C1 segment of cervical spinal cord (tissue), 14 donors: ENCODE data around the gene TNFRSF19.
A peak's percentile ranks its signal among the peaks of the same experiment; 100 is the strongest.
"Not testable (repeated sequence)": the region's sequence is repeated elsewhere in the genome, so short reads cannot be mapped to it uniquely, and the experiment has no call there.

Experiments
- DNase-seq, 14 donors: peaks; one replicate each; lab custom pipeline; 2025; lab: John Stamatoyannopoulos, UW

The TNFRSF19 gene

DNA sequence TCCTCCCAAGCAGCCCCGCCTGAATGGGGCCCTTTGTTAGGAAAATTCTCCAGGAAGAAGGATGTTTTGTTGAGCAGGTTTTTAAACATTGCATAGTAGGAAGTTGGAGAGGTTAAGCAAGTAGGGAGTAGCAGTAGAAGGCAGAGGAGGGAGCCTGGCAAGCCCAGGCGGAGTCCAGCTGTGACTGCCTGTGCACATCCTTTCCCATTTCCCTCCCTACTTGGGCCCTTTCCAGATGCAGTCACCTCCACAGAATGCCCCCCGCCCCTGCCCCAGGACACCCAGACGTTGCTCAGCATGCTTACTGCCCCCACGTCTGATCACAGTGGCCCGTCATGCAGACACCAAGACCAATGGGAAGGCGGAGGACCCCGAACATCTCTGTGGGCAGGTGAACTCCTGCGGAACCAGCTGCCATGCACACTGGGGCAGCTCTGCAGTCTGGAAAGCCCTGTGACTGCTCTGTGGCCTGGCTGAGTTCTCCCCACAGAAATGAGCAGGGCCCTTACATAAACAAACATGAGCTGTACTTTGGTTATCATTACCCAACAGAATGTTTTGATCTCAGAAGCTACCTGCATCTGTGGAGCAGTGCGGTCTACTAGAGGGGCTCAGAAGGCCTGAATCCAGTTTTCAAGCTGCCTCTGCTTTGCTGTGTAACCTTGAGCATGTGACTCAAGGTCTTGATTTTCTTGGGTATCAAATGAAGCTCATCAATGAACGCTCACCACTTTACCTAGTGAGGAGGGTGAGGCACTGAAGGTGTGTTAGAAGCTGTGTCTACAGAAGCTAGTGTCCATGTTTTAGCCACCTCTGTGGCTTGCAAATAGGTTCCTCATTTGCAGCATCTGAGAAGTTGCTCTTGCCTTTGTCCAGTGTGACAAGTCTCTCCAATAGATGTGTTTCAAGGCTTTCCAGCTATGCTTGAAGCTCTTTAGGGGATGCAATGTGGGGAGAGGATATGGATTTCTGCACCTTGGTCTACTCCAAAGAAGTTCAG, 84.2 kb downstream of the TNFRSF19 start:
- DNase-seq: no peak

DNA sequence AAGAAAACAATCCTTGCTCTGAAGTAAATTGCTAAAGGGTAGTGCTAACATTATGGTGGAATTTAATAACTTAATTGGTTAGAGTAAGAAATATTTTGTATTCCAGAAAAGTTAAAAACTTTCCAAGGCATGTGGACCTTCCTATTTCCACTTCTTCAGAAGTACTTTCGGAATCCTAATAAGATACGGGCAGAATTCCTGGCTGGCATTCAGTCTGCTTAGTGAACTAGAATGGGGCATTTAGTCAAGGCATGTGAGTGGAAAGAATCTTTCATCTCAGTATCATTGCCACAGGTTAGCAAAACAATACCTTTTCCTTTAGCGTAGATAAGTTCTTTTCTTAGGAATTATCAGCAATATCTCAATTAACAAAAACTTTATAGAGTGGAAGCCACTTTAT, 85.1 kb downstream of the TNFRSF19 start:
- DNase-seq: no peak

DNA sequence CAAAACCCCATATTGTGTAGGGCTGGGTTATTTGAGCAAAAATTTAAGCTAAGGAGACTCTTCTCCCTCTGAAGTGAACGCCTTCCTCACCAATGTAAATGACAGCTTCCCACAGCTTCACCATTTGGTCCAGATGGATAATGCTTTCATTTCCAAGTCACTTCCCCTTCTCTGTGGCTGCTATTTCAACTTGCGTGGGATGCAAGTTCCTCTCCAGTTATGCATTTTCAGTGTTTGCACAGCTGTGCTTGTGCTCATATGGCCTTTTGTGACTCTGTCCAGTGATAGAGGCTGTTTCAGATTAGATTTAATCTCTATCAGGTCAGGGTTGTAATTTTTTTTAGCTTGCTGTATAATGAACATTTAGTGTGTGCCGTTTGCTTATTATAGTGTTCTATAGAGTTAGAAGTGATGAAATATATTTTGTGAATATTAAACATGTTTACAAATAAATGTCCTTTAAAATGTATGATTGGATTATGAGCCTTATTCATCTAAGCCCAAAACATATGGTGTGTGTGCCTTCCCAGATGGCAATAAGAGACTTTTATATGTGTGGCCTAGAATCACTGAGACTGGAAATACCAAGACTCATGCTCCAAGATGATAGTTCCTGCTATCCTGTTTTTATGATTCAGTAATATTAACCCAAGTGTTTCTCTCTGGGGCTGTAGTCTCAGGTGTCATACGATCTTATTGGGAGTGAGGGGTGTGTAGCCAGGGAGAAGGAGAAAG, 86.6 kb downstream of the TNFRSF19 start:
- DNase-seq: no peak

DNA sequence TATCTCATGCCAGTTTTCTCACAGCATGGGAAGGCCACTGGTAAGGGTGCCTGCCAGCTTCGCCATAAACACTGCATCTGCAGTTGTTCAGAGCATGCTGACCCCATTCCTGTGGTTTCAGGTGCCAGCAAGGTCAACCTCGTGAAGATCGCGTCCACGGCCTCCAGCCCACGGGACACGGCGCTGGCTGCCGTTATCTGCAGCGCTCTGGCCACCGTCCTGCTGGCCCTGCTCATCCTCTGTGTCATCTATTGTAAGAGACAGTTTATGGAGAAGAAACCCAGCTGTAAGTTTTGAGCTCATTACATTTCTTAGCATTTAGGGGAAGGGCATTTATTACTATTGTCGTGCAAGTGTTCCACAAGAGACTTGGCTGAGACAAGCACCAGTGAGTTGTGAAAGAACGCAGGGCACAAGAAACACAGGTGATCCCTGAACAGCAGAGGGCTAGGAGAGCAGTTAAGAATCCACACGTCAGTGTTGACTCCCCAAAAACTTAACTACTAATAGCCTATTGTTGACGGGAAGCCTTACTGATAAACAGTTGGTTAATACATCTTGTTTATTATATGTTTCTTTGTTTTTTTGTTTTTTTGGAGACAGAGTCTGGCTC, 88.8 kb downstream of the TNFRSF19 start:
- DNase-seq: no peak

DNA sequence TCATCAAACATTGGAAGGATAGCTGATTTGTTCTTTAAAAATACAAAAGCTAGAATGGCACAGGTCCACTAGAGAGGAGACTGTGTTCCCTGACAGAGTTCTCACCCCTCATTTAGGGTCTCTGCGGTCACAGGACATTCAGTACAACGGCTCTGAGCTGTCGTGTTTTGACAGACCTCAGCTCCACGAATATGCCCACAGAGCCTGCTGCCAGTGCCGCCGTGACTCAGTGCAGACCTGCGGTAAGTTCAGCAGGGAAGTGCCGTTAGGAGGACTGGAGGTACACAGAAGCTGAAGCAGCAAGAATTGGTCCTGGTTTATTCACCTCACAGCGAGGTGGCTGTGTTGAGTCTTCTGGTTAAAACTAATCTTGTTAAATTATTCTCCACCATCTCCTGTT, 90.0 kb downstream of the TNFRSF19 start:
- DNase-seq: no peak

DNA sequence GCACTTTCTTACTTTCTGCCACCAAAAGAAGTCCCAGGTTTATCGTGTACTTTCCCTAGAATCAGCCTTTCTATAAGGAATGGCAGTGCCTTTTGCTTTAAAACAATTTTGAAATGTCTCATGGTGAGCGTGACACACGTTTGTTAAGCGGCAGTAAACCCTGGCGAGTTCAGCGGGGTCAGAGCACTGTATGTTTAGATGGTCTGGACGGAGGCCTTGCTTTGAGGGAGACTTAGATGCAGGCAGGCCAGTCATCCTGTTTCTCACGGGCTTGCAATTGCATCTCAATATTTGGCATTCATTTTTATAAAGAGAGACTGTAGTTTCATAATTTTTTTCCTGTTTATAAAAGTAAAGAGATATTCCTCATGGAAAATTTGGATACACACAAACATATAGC, 96.4 kb downstream of the TNFRSF19 start:
- DNase-seq: no peak

DNA sequence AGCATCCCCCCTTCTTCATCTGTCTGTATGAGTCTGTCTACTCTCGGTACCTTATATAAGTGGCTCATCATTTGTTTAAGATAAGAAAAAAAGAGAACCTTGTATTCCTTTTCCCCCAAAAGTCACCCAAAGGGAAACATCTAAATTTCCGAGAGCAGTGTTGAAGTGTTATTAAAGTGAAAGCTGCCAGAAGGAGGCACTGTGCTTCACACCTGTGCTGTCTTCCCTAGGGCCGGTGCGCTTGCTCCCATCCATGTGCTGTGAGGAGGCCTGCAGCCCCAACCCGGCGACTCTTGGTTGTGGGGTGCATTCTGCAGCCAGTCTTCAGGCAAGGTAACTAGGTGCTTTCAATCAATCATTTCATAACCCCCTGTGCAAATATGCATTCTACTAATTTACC, 97.5 kb downstream of the TNFRSF19 start:
- no peak for DNase-seq

DNA sequence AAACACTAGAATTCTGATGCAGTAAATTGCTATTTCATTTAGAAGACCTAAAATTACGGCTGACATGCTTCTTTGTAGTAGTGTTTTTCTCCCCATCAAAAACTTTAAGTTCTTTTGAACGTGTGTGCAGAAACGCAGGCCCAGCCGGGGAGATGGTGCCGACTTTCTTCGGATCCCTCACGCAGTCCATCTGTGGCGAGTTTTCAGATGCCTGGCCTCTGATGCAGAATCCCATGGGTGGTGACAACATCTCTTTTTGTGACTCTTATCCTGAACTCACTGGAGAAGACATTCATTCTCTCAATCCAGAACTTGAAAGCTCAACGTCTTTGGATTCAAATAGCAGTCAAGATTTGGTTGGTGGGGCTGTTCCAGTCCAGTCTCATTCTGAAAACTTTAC, 98.3 kb downstream of the TNFRSF19 start:
- no peak for DNase-seq

DNA sequence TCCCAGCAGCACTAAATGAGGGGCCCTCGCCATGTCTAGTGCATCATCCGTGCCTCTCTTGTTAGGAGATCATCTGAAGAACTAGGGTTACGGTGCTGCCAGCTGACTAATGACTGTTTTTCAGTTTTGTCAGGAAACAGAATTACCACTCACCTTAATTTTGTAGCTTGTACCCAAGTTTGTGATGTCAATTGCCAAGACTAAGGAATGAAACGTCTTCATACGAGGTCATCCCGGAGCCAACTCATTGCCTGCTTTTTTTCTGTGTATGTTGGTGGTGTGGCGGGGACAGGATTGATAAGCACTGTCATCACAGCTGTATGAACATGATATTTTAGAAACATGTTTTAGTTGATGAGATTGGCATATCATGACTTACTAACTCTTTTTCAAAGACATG, 100.6 kb downstream of the TNFRSF19 start:
- no peak for DNase-seq

DNA sequence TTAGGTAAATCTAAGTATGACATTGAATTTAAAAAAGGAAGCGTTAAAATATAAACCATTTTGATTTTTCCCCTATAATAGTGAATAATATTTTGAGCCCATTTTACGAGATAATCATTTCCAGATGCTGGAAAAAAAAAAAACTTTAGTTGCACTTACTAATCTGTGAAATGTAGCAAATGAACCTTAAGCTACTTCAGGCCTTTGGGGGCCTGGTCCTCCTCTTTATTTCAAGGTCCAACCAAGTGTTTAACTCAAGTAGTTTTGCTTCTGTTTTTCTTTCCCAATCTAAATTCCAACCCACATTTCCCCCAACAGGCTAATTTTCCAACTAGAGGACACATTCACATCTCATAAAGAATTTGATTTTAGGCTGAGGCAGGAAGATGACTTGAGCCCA, 101.2 kb downstream of the TNFRSF19 start:
- DNase-seq: no peak

DNA sequence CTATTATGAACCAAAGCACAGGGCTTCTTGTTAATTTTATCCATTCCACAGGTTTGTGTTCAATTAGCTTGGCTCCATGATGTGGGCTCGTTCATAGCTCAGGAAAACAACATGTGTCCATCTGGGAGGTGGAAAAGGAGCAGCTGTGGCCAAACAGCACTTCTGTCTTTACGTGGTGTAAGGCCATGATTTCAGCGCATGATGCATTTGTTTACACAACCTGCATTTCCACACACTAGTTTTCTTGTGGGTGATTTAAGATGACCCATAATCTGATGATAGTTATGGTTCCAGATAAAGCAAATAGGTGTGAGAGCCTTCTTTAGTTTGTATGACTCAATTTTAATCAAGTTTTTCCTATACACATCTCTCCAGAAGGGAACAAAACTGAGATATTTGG, 101.7 kb downstream of the TNFRSF19 start:
- DNase-seq: no peak

DNA sequence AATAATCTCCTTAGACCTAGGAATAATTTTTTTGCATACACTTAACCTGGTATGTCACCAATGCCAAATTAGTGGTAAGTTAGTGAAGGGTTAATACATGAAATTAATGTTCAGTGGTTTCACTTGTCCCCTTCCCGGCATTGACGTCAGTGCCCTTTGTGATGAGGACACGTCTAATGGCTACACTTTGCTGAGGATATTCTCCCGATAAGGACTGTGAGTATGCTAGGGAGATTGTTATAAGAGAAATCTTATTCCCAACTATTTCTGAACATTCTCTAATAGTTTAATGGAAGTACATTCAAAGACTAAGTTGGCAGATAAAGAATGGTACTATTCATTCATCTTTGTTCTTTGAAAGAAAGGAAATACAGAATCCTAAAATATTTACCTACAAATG, 102.4 kb downstream of the TNFRSF19 start:
- DNase-seq: no peak

DNA sequence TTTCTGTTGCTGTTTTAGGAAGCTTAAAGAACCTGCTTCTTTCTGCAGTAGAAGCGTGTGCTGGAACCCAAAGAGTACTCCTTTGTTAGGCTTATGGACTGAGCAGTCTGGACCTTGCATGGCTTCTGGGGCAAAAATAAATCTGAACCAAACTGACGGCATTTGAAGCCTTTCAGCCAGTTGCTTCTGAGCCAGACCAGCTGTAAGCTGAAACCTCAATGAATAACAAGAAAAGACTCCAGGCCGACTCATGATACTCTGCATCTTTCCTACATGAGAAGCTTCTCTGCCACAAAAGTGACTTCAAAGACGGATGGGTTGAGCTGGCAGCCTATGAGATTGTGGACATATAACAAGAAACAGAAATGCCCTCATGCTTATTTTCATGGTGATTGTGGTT, 103.1 kb downstream of the TNFRSF19 start:
- DNase-seq: peak in 3 of 14 donors; percentile 6 to 14 (median 12)

DNA sequence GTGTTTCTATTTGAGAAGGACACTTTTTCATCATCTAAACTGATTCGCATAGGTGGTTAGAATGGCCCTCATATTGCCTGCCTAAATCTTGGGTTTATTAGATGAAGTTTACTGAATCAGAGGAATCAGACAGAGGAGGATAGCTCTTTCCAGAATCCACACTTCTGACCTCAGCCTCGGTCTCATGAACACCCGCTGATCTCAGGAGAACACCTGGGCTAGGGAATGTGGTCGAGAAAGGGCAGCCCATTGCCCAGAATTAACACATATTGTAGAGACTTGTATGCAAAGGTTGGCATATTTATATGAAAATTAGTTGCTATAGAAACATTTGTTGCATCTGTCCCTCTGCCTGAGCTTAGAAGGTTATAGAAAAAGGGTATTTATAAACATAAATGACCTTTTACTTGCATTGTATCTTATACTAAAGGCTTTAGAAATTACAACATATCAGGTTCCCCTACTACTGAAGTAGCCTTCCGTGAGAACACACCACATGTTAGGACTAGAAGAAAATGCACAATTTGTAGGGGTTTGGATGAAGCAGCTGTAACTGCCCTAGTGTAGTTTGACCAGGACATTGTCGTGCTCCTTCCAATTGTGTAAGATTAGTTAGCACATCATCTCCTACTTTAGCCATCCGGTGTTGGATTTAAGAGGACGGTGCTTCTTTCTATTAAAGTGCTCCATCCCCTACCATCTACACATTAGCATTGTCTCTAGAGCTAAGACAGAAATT, 103.8 kb downstream of the TNFRSF19 start:
- DNase-seq: no peak

DNA sequence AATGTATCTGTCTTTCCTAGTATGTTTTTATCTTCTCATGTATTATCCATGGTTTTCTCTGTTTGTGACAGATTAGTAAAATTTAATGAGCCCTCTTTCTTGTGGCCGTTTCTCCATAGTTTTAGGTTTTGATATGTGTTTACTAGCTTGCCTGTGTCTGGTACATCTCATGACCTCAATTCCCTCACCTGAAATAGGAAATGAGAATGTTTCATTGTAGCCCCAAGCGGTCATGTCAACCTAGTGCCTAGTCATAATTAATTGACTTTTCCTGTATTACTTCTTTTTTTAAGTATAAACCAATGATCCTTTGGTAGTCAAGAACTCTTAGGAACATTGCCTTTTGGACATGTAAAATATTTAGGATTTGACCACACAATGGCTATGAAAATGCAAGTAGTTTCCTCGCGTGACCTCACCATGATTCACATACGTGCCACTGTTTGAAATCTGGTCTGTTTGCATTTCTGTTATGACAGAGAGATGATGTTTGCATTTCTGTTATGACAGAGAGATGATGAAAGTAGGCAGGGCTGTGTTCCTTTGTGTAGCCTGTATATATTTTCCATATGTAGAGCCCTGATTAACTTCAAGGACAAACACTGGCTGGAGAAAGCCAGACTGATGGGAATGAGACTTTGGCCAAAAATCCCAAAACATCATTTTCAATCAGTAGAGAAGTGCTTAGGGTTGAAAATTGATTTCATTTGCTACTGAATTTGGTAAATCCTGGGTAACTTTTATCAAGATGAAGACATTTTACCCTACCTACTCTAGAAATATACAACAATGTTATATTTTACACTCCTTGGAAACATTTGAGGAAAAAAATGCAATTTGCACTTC, 104.8 kb downstream of the TNFRSF19 start:
- no peak for DNase-seq

DNA sequence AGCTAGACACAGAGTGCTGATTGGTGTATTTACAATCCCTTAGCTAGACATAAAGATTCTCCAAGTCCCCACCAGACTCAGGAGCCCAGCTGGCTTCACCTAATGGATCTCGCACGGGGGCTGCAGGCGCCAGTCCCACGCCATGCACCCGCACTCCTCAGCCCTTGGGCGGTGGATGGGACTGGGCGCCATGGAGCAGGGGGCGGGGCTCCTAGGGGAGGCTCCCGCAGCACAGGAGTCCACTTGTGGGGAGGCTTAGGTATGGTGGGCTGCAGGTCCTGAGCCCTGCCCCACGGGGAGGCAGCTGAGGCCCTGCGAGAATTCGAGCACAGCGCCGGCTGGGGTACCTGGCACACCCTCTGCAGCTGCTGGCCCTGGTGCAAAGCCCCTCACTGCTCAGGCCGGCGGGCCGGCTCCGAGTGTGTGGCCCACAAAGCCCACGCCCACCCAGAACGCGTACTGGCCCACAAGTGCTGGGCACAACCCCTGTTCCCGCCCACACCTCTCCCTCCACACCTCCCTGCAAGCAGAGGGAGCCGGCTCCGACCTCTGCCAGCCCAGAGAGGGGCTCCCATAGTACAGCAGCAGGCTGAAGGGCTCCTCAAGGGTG, 107.6 kb downstream of the TNFRSF19 start:
- not testable (repeated sequence) for DNase-seq

DNA sequence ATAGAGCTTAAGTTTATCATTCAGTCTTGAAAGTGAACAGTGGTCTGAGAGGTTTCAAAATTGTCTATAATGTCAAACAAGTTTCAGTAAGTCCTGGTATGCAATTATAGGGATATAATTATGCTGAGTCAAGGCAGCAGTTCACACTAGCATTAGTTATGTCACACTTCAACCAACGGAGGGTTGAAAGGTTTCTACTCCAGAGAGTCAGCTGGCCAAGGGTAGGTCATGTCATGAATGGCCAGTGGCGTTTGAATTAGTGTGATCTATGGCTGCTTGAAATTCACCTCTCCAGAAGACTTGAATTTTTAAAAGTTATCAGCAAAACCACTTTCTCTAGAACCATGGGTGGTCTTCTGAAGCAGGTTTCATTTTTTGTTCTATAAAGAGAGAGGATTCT, 108.6 kb downstream of the TNFRSF19 start:
- no peak for DNase-seq

DNA sequence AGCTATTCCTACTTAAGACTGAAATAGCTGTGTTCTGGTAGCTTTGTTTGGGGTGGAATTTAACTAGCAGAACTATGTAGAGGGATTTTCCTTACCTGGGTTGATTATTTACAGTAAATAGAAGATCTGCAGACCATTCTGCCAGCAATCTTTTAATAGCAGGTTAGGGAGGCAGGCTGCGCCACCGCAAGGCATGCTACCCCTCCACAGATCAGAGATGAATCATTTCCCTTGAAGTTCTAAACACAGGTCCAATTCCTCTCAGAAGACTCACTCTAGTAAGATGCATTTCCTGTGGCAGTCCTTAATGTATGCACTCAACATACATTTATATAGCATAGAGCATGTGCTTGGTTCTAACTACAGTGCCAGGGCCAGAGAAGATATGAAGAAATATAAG, 109.0 kb downstream of the TNFRSF19 start:
- DNase-seq: no peak

DNA sequence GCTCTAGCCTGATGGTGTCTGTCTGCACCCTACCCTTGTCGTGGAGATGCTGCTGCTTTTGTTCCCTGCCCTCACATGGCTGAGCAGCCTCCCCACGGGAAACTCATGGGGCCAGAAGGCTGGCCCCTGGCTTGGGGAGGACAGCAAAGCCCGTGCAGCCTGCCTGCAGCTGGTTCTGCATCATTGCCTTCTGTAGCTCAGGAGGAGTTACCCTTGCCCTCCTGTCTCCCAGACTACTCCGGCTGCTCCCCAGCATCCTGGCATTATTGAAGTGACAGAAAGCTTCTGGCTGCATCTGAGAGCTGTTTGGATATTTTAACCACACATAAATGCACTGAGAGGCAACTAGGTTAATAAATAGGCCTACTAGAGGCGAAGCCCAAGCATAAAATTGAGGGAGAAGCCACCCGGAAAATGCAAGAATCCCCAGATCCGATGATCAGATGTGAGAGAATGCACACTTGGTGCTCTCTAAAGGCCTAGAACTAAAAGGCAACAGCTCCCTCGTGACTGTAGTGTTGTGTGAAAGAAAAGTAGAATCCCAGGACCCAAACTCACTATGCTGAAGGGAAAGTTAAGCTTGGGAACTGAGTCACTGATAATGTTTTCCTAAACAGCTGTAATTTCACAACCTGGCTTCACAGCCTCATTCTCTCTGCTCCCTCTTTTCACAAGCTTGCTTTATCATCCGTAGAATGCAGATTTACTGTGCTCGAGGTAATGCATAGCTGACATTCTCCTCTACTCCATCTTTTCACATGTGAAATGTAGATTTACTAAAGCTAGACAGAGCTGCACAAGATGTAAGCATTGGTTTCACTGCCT, 110.8 kb downstream of the TNFRSF19 start:
- no peak for DNase-seq
